GM20000 (cell line): ENCODE data around the gene ZNF576.

ENCODE experiments used
- DNase-seq: peaks from one replicate; pipeline ENCODE4 v3.0.0; 2012; ENCODE audit warnings: low spot score
- CTCF ChIP-seq: IDR thresholded peaks from 2 replicates; pipeline ENCODE4 v1.5.1; 2012; ENCODE audit warnings: mild to moderate bottlenecking, control low read depth; ENCODE audit errors: extremely low read depth, missing control alignments

ZNF576 gene

GRCh38 chr19:43607238-43608205, 11.1 kb downstream of the ZNF576 start:
- TF ChIP-seq CTCF, result no peak
- DNase-seq, result no peak

GRCh38 chr19:43609872-43610271, 13.5 kb downstream of the ZNF576 start:
- no peak for TF ChIP-seq CTCF
- no peak for DNase-seq

GRCh38 chr19:43610493-43610892, 14.1 kb downstream of the ZNF576 start:
- no peak for DNase-seq
- TF ChIP-seq CTCF, result no peak

GRCh38 chr19:43611788-43612187, 15.4 kb downstream of the ZNF576 start, which contains the start of gene SRRM5:
TSS of gene SRRM5 (plus strand) at chr19:43612088. CDS start at chr19:43612122, 34 bp downstream.
- no peak for TF ChIP-seq CTCF

GRCh38 chr19:43612374-43612773, 16.0 kb downstream of the ZNF576 start:
- TF ChIP-seq CTCF, result no peak
- DNase-seq, result no peak

More at GRCh38 chr19:43611788-43612187, 15.4 kb downstream of the ZNF576 start, which contains the start of gene SRRM5:
- DNase-seq, result no peak

- no peak for DNase-seq
- TF ChIP-seq CTCF, result no peak
Observed at GRCh38 chr19:43616306-43616705, 19.9 kb downstream of the ZNF576 start.

GRCh38 chr19:43616954-43617353, 20.6 kb downstream of the ZNF576 start:
- TF ChIP-seq CTCF, result no peak
- no peak for DNase-seq
